Measurements from ENCODE around the gene ING1.

Gene ING1

GRCh38 chr13:110757296-110757695 lies 43.8 kb downstream of the ING1 start:
- DNase-seq (ENCODE audit: extremely low read depth, low read depth) = no peak
- H3K4me3 ChIP-seq (replicated peaks; ENCODE audit: low read depth, low read length) = no peak overlapping the region
- TF ChIP-seq CTCF (IDR thresholded peaks at IDR 0.05; ENCODE audit: low read depth, low read length, missing control alignments) = no peak

GRCh38 chr13:110758195-110758805 lies 44.8 kb downstream of the ING1 start:
- DNase-seq (ENCODE audit: extremely low read depth, low read depth) = no peak
- no peak for TF ChIP-seq CTCF (IDR thresholded peaks at IDR 0.05; ENCODE audit: low read depth, low read length, missing control alignments)
- no peak overlapping the region for H3K4me3 ChIP-seq (replicated peaks; ENCODE audit: low read depth, low read length)

GRCh38 chr13:110759710-110760109 lies 46.2 kb downstream of the ING1 start:
- DNase-seq (ENCODE audit: extremely low read depth, low read depth) = no peak
- H3K4me3 ChIP-seq (replicated peaks; ENCODE audit: low read depth, low read length) = no peak overlapping the region
- no peak for TF ChIP-seq CTCF (IDR thresholded peaks at IDR 0.05; ENCODE audit: low read depth, low read length, missing control alignments)

GRCh38 chr13:110760611-110761010 lies 47.1 kb downstream of the ING1 start:
- no peak overlapping the region for H3K4me3 ChIP-seq (replicated peaks; ENCODE audit: low read depth, low read length)
- no peak for TF ChIP-seq CTCF (IDR thresholded peaks at IDR 0.05; ENCODE audit: low read depth, low read length, missing control alignments)
- DNase-seq (ENCODE audit: extremely low read depth, low read depth) = no peak

- DNase-seq (ENCODE audit: extremely low read depth, low read depth) = no peak
- TF ChIP-seq CTCF (IDR thresholded peaks at IDR 0.05; ENCODE audit: low read depth, low read length, missing control alignments) = no peak
- H3K4me3 ChIP-seq (replicated peaks; ENCODE audit: low read depth, low read length) = no peak overlapping the region
Measured at GRCh38 chr13:110766671-110767430, 53.4 kb downstream of the ING1 start.

- H3K4me3 ChIP-seq (replicated peaks; ENCODE audit: low read depth, low read length) = no peak overlapping the region
- DNase-seq (ENCODE audit: extremely low read depth, low read depth) = no peak
- TF ChIP-seq CTCF (IDR thresholded peaks at IDR 0.05; ENCODE audit: low read depth, low read length, missing control alignments) = no peak
Measured at GRCh38 chr13:110767476-110767875, 54.0 kb downstream of the ING1 start.
